ENCODE results near the gene TMEM39B. TPM values are rescaled to one million over a fixed set of nuclear protein-coding genes. Genes with fewer than 3 reads are reported as not detected.
A peak's percentile ranks its signal among the peaks of the same experiment; 100 is the strongest.
"Not testable (repeated sequence)": the region's sequence is repeated elsewhere in the genome, so short reads cannot be mapped to it uniquely, and the experiment has no call there.

Gene TMEM39B
- polyA plus RNA-seq, 1 donor from 2014 or later, result 5.9 TPM

- Mint-ChIP-seq H3K4me1 (no peaks in the 10 kb centered on the region), H3K27me3 (no peaks in the 10 kb centered on the region), H3K9me3 (no peaks in the 10 kb centered on the region), H3K4me3 (no peak overlapping the region), H3K27ac (no peak overlapping the region), H3K36me3 (peaks cover 5% of the 10 kb centered on the region)
These were observed 17.3 kb upstream of the TMEM39B start for GRCh38 chr1:32055416-32055815.

- Mint-ChIP-seq H3K27ac (peak overlapping the region in 1 of 3 donors; percentile 31), H3K27me3 (no peaks in the 10 kb centered on the region), H3K9me3 (no peaks in the 10 kb centered on the region), H3K4me3 (no peak overlapping the region), H3K36me3 (peaks cover 5% of the 10 kb centered on the region), H3K4me1 (no peaks in the 10 kb centered on the region)
These were observed 16.1 kb upstream of the TMEM39B start for GRCh38 chr1:32056598-32056997.

DNA sequence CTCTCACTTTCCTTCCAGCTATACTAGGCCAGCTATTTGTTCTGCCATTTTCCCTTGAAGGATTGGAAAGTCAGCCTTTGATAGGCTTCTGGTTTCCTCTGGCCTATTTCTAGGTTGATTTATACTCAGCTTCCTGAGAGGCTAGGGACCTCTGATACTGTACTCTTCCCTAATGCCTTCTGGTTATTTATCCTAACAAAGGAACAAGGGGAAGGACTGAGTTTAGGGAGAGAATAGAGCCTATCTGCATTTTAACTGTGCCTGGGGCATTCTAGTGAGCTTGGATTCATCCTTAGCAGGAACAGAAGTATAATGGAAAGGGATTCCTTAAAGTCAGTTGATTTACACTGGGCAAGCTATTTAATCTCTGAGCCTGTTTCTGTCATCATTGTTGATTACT, 11.8 kb upstream of the TMEM39B start:
- Mint-ChIP-seq H3K36me3 (peaks cover 4% of the 10 kb centered on the region), H3K27ac (no peak overlapping the region), H3K27me3 (no peaks in the 10 kb centered on the region), H3K4me3 (no peak overlapping the region), H3K9me3 (no peaks in the 10 kb centered on the region), H3K4me1 (peaks cover 0 to 5% (median 3%) of the 10 kb centered on the region in 3 donors)

- H3K27ac Mint-ChIP-seq, result no peak overlapping the region
- peaks cover 5 to 13% (median 6%) of the 10 kb centered on the region in 3 donors for H3K4me1 Mint-ChIP-seq
- no peak overlapping the region for H3K4me3 Mint-ChIP-seq
- H3K36me3 Mint-ChIP-seq, result peaks cover 4% of the 10 kb centered on the region
- no peaks in the 10 kb centered on the region for H3K9me3 Mint-ChIP-seq
- H3K27me3 Mint-ChIP-seq, result no peaks in the 10 kb centered on the region
These were observed 9.9 kb upstream of the TMEM39B start for GRCh38 chr1:32062867-32063230.

DNA sequence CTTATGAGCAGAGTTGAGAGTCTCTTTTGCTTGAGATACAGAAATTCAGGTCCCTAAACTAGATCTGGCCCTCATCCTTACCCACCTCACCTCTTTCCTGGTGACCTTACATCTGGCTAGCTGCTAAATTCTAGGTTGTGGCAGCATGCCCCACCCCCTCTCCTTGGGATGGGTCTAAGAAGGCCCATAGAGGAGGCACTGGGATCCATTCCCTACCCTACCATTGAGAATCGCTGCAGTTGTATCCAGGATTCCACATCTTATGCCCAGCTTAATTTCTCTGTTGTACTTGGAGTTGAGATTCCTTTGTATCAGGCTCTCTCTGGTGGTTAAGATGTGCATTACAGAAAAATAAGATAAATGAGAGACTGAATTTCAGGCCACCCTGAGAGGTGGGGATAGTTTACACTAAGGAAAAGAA, 9.5 kb upstream of the TMEM39B start:
- H3K27ac Mint-ChIP-seq, result peak overlapping the region in 2 of 3 donors; percentile 3 to 37
- H3K4me3 Mint-ChIP-seq, result no peak overlapping the region
- peaks cover 4% of the 10 kb centered on the region for H3K36me3 Mint-ChIP-seq
- peaks cover 5 to 13% (median 6%) of the 10 kb centered on the region in 3 donors for H3K4me1 Mint-ChIP-seq
- H3K9me3 Mint-ChIP-seq, result no peaks in the 10 kb centered on the region
- no peaks in the 10 kb centered on the region for H3K27me3 Mint-ChIP-seq

DNA sequence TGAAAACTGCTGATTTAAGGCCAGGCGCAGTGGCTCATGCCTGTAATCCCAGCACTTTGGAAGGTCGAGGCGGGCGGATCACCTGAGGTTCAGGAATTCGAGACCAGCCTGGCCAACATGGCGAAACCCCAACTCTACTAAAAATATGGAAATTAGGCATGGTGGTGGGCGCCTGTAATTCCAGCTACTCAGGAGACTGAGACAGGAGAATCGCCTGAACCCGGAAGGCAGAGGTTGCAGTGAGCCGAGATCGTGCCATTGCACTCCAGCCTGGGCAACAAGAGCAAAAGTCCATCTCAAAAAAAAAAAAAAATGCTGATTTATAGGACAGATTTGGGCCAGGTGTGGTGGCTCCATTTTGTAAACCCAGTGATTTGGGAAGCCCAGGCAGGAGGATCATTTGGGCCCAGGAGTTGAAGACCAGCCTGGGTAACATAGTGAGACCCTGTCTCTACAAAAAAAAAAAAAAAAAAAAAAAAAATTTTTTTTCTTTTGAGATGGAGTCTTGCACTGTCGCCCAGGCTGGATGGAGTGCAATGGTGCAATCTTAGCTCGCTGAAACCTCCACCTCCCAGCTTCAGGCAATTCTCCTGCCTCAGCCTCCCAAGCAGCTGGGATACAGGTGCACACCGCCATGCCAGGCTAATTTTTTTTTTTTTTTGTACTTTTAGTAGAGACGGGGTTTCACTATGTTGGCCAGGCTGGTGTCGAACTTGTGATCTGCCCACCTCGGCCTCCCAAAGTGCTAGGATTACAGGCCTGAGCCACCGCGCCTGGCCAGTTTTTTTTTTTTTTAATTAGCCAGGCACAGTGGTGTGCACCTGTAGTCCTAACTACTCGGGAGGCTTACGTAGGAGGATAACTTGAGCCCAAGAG, 6.9 kb upstream of the TMEM39B start:
- H3K9me3 Mint-ChIP-seq, H3K27me3 Mint-ChIP-seq, H3K36me3 Mint-ChIP-seq, H3K27ac Mint-ChIP-seq: not testable (repeated sequence)
- H3K4me1 Mint-ChIP-seq, result peaks cover 5 to 13% (median 9%) of the 10 kb centered on the region in 3 donors
- H3K4me3 Mint-ChIP-seq, result peak overlapping the region in 2 of 4 donors; percentile 32 to 38

- H3K4me1 Mint-ChIP-seq, result peaks cover 5 to 13% (median 9%) of the 10 kb centered on the region in 3 donors
- peak overlapping the region in 1 of 4 donors; percentile 38 for H3K4me3 Mint-ChIP-seq
- H3K27ac Mint-ChIP-seq, result no peak overlapping the region
- H3K36me3 Mint-ChIP-seq, result peaks cover 2% of the 10 kb centered on the region
- no peaks in the 10 kb centered on the region for H3K9me3 Mint-ChIP-seq
- H3K27me3 Mint-ChIP-seq, result no peaks in the 10 kb centered on the region
These were observed 6.3 kb upstream of the TMEM39B start for GRCh38 chr1:32066489-32066873.

DNA sequence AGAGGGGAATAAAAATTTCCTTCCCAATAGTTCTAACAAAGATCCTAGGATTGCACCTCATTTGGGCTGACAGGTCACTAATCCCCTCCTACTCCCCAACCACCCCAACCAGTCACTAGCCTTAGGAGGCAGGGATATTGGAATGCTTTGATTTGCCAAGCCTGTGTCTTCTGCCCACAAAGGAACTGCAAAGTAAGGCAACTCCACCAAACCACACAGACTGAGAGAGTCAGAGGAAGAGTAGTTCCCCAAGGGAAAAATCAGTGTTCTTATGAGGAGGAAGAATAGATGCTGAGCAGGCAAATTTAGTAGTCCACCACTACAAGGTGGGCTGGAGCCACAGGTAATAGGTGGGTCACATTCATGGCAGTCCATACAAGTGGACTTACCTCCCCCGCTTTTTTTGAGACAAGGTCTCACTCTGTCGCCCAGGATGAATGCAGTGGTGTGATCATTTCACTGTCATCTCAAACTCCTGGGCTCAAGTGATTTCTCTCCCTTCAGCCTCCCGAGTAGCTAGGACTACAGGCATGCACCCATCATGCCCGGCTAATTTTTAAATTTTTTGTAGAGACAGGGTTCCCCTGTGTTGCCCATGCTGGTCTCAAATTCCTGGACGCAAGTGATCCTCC, 3.7 kb upstream of the TMEM39B start:
- Mint-ChIP-seq H3K27me3 (no peaks in the 10 kb centered on the region), H3K4me3 (peak overlapping the region in 2 of 4 donors; percentile 1 to 61), H3K27ac (peak overlapping the region in 1 of 3 donors; percentile 8), H3K36me3 (peaks cover 3% of the 10 kb centered on the region), H3K9me3 (peaks cover 0 to 2% (median 0%) of the 10 kb centered on the region in 3 donors), H3K4me1 (peaks cover 18 to 23% (median 20%) of the 10 kb centered on the region in 3 donors)

DNA sequence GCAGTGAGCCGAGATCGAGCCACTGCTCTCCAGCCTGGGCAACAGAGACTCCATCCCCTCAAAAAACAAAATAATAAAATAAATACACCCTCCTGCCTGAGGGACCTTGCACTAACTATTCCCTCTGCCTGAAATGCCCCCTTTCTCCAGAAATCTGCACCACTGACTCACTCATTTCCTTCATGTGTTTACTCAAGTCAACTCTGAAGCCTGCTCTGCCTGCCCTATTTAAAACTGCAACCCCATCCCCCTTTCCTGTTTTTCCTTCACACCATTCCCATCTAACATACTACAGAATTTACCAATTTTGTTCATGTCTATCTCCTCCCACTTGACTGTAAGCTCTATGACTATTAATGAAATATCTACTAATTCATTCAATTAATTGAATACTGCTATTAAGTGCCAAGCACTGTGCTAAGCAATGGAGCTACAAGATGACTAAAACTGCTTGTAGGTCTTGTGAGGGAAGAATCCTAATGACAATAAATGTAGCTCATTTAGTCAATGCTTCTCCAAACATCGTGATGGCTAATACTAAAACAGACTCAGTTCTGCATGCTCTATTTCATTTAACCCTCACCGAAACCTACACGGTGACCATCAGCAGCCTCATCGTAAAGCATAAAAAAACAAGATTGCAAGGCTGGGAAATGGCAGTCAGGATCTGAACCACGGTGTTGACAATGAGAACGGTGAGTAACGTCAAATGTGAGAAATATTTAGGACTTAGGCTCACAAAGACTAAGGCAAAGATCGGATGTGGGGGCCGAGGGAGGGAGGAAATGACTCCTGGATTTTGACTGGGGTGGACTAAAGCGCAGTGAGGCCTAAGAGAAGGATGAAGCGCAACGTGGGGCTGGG, 749 bp upstream of the TMEM39B start:
- Mint-ChIP-seq H3K27me3 (no peaks in the 10 kb centered on the region), H3K4me3 (peak overlapping the region; percentile 93 to 99 (median 97)), H3K36me3 (peaks cover 3% of the 10 kb centered on the region), H3K4me1 (peaks cover 21 to 25% (median 22%) of the 10 kb centered on the region in 3 donors), H3K9me3 (peaks cover 0 to 2% (median 0%) of the 10 kb centered on the region in 3 donors), H3K27ac (peak overlapping the region; percentile 94 to 95 (median 95))

DNA sequence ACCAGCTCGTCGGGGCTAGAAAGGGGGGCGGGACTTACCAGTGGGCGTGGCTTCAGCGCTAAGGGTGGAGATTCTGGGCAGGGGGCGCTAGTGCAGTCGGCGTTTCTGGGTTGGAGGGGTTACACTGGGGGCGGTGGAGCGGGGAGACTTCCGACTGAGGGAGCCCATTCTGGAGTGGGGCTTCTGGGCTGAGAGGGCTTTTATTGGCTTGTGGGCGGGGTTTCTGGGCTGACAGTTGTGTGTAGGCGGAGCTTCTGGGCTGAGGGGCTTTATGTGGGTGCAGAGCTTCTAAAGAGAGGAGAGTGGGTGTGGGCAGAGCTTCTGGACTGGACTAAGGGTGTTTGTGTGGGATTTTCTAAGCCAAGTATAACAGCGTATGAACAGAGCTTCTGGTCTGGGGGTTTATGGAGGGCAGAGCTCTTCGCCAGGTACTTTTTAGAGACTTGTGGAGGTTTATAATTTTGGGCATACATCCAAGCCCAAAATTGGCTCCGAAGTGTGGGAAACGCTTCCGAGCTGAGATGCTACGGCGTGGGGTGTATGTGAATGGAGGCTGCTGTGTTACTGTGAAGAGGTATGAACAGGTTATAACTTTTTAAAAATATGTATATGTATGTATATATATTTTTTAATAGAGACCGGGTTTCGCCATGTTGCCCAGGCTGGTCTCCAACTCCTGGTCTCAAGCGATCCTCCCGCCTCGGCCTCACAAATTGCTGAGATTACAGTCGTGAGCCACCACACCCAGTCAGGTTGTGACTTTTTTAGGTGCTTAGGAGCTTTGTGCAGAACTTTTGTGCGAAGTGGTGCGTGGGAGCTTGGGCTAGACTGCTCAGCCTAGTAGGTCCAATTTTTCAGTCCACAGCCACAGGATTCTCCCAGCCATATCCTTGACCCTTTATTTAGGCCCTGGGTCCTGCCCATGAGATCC, 825 bp downstream of the TMEM39B start:
- peaks cover 0 to 2% (median 0%) of the 10 kb centered on the region in 3 donors for H3K9me3 Mint-ChIP-seq
- H3K27me3 Mint-ChIP-seq, result no peaks in the 10 kb centered on the region
- H3K36me3 Mint-ChIP-seq, result peaks cover 4% of the 10 kb centered on the region
- H3K27ac Mint-ChIP-seq, result peak overlapping the region; percentile 94 to 95 (median 95)
- H3K4me1 Mint-ChIP-seq, result peaks cover 25 to 28% (median 26%) of the 10 kb centered on the region in 3 donors
- H3K4me3 Mint-ChIP-seq, result peak overlapping the region; percentile 93 to 99 (median 97)

- Mint-ChIP-seq H3K4me3 (peak overlapping the region in 3 of 4 donors; percentile 57 to 97 (median 58)), H3K27me3 (no peaks in the 10 kb centered on the region), H3K9me3 (peaks cover 0 to 2% (median 0%) of the 10 kb centered on the region in 3 donors), H3K4me1 (peaks cover 25 to 28% (median 26%) of the 10 kb centered on the region in 3 donors), H3K36me3 (peaks cover 4% of the 10 kb centered on the region), H3K27ac (peak overlapping the region in 2 of 3 donors; percentile 57 to 78)
These were observed 2.1 kb downstream of the TMEM39B start for GRCh38 chr1:32074841-32075240.

DNA sequence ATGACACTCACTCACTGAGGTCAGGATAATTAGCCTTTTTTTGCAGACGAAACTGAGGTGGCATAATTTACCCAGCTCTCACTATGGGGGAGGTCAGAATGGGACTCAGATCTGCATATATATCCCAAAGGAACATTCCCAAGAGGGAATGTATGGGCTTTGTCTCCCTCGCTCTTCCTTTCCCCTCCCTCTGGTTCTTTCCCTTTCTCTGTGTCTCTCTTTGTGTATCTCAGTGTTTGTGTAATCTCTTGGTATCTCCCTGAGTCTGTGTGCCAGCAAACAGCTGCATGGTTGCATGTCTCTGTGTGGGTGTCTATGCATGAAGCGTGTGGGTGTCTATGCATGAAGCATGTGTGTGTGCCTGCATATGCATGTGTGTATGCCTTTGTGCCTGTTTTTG, 4.7 kb downstream of the TMEM39B start:
- peaks cover 23 to 25% (median 25%) of the 10 kb centered on the region in 3 donors for H3K4me1 Mint-ChIP-seq
- no peaks in the 10 kb centered on the region for H3K9me3 Mint-ChIP-seq
- H3K4me3 Mint-ChIP-seq, result peak overlapping the region in 2 of 4 donors; percentile 59 to 75
- H3K27ac Mint-ChIP-seq, result peak overlapping the region in 1 of 3 donors; percentile 84
- no peaks in the 10 kb centered on the region for H3K27me3 Mint-ChIP-seq
- H3K36me3 Mint-ChIP-seq, result peaks cover 9% of the 10 kb centered on the region

DNA sequence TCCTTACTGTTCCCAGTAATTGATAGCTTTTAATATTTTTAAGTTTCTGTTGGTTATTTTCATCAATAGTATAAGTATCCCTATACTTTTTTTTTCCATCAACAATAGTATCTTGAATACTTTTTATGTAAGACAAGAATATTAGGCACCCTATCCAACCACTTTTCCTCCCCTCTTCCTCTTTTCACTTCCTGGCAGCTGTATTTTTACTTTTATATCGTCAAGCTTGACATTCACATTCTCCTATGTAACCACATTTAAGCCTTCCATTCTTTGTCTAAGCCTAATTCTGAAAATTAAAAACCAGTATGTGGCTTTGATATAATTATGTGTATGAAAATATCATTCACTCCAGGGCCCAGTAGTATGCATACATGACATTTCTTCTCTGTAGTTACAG, 9.3 kb downstream of the TMEM39B start:
- Mint-ChIP-seq H3K9me3 (no peaks in the 10 kb centered on the region), H3K36me3 (peaks cover 13% of the 10 kb centered on the region), H3K27me3 (no peaks in the 10 kb centered on the region), H3K27ac (peak overlapping the region in 2 of 3 donors; percentile 11 to 37), H3K4me3 (no peak overlapping the region), H3K4me1 (peaks cover 10 to 13% (median 10%) of the 10 kb centered on the region in 3 donors)

DNA sequence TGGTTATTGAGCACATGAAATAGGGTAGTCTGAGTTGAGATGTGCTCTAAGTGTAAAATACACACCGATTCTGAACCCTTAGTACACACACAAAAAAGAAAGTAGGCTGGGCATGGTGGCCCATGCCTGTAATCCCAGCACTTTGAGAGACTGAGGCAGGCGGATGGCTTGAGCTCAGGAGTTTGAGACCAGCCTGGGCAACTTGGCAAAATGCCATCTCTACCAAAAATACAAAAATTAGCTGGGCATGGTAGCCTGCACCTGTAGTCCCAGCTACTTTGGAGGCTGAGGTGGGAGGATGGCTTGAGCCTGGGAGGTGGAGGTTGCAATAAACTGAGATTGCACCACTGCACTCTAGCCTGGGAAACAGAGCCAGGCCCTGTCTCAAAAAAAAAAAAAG, 13.6 kb downstream of the TMEM39B start:
- not testable (repeated sequence) for H3K27ac Mint-ChIP-seq, H3K4me3 Mint-ChIP-seq, H3K36me3 Mint-ChIP-seq, H3K9me3 Mint-ChIP-seq, H3K27me3 Mint-ChIP-seq
- peaks cover 6 to 10% (median 6%) of the 10 kb centered on the region in 3 donors for H3K4me1 Mint-ChIP-seq
